Endothelial cell (in vitro differentiated cells): Measurements from ENCODE around the gene RPGRIP1L. TPM values are rescaled to one million over a fixed set of nuclear protein-coding genes. Genes with fewer than 3 reads are reported as not detected.

Experiments used
- DNase-seq: peaks from one replicate; pipeline ENCODE4 v3.0.0; 2021; ENCODE audit warnings: low spot score
- H3K27ac Mint-ChIP-seq: one replicate; pipeline ENCODE4 v1.8.0; 2021; ENCODE audit warnings: mixed read lengths, inconsistent platforms; ENCODE audit not compliant: unreplicated experiment
- H3K27me3 Mint-ChIP-seq: one replicate; pipeline ENCODE4 v1.8.0; 2021; ENCODE audit warnings: mild to moderate bottlenecking, moderate library complexity, mixed read lengths, inconsistent platforms; ENCODE audit not compliant: unreplicated experiment
- H3K36me3 Mint-ChIP-seq: one replicate; pipeline ENCODE4 v1.8.0; 2021; ENCODE audit warnings: mild to moderate bottlenecking, low read depth, mixed read lengths, inconsistent platforms; ENCODE audit not compliant: unreplicated experiment
- H3K4me1 Mint-ChIP-seq: one replicate; pipeline ENCODE4 v1.8.0; 2021; ENCODE audit warnings: mild to moderate bottlenecking, mixed read lengths, inconsistent platforms; ENCODE audit not compliant: unreplicated experiment
- H3K4me3 Mint-ChIP-seq: one replicate; pipeline ENCODE4 v1.8.0; 2021; ENCODE audit warnings: mild to moderate bottlenecking, mixed read lengths, inconsistent platforms; ENCODE audit not compliant: unreplicated experiment
- H3K9me3 Mint-ChIP-seq: one replicate; pipeline ENCODE4 v1.8.0; 2021; ENCODE audit warnings: mixed read lengths, inconsistent platforms; ENCODE audit not compliant: unreplicated experiment
- total RNA-seq: library from RNA; stranded (reverse); fragmentation: NEBNext Ultra II Directional; extraction: Animal tissue kit (Norgen Biotek cat#: 25700); gene quantifications from one replicate; pipeline ENCODE4 v1.2.1, GENCODE V29; 2021; ENCODE audit not compliant: unreplicated experiment
- TF ChIP-seq, protein P1 (sequence below): fragments of 200-600 bp; sonication (generic); IDR thresholded peaks from one replicate; pipeline ENCODE4 v1.5.0; 2021; ENCODE audit warnings: antibody characterized with exemption; ENCODE audit not compliant: unreplicated experiment

The RPGRIP1L gene
- total RNA-seq, 1 donor from 2014 or later: 9.0 TPM

GRCh38 chr16:53678756-53679343 is 24.8 kb downstream of the RPGRIP1L start:
- DNase-seq: no peak
- Mint-ChIP-seq H3K4me1 (no peaks in the 10 kb centered on the region), H3K27ac (no peak overlapping the region), H3K9me3 (no peaks in the 10 kb centered on the region), H3K36me3 (no peaks in the 10 kb centered on the region), H3K4me3 (no peak overlapping the region), H3K27me3 (no peaks in the 10 kb centered on the region)
- TF ChIP-seq, protein P1, sequence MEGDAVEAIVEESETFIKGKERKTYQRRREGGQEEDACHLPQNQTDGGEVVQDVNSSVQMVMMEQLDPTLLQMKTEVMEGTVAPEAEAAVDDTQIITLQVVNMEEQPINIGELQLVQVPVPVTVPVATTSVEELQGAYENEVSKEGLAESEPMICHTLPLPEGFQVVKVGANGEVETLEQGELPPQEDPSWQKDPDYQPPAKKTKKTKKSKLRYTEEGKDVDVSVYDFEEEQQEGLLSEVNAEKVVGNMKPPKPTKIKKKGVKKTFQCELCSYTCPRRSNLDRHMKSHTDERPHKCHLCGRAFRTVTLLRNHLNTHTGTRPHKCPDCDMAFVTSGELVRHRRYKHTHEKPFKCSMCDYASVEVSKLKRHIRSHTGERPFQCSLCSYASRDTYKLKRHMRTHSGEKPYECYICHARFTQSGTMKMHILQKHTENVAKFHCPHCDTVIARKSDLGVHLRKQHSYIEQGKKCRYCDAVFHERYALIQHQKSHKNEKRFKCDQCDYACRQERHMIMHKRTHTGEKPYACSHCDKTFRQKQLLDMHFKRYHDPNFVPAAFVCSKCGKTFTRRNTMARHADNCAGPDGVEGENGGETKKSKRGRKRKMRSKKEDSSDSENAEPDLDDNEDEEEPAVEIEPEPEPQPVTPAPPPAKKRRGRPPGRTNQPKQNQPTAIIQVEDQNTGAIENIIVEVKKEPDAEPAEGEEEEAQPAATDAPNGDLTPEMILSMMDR: no peak

DNA sequence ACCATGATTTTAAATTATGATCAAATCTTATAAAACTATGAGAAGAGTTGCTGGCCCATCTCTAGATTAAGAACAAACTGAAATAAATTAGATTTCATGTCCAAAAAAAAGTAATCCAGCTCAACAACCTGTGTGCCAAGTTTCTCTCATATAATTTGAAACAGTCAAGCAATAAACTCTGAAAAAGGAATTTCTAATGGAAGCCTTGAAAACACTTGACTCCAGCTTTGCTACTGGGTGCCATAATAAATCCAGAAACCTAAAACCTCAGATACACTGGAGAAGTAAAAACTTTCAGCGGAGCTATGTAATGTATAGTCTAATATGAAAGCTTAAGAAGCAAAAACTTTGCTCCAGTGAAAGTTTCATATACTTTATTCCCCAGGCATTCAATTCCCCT is 25.5 kb downstream of the RPGRIP1L start:
- H3K4me3 Mint-ChIP-seq: no peak overlapping the region
- H3K27ac Mint-ChIP-seq: no peak overlapping the region
- no peaks in the 10 kb centered on the region for H3K9me3 Mint-ChIP-seq
- no peaks in the 10 kb centered on the region for H3K4me1 Mint-ChIP-seq
- TF ChIP-seq, protein P1: no peak
- no peaks in the 10 kb centered on the region for H3K27me3 Mint-ChIP-seq
- no peaks in the 10 kb centered on the region for H3K36me3 Mint-ChIP-seq
- DNase-seq: no peak

DNA sequence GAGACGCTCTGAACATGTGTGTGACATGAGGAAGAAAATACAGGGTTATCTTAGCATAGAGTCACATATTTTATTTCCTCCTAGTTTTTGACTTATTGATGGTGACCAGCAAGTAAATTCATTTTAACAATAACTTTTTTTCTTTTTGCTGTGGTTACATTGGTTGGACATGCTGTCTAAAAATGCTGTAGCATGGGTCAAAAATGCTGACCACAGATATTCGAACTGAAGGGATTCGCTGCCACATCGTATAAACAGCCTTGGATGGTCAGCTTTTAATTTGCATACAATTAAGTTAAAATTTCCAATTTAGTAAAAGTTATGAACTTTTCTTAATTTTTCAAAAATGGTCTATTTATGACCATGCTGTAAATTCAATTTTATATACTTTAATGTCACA is 30.5 kb downstream of the RPGRIP1L start:
- no peak for DNase-seq
- no peaks in the 10 kb centered on the region for H3K4me1 Mint-ChIP-seq
- no peak overlapping the region for H3K27ac Mint-ChIP-seq
- H3K4me3 Mint-ChIP-seq: no peak overlapping the region
- H3K9me3 Mint-ChIP-seq: no peaks in the 10 kb centered on the region
- no peaks in the 10 kb centered on the region for H3K36me3 Mint-ChIP-seq
- TF ChIP-seq, protein P1: no peak
- H3K27me3 Mint-ChIP-seq: no peaks in the 10 kb centered on the region

DNA sequence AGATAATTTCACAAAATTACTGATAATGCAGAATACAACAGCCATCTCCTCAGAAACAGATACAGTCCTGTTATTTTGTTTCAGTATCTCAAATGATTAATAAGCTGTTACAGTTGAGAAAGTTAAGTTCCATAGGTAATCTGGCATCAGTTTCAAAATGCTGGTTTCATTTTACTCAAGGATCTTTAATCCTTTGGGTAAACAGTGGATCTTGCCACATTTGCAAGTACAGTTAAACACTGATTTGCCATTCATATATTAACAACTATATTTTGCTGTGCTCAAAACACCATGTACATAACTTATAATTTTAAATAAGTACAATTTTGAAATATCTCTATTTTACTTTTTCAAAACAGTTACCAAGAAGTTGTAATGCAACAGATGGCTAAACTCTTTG is 31.2 kb downstream of the RPGRIP1L start:
- Mint-ChIP-seq H3K9me3 (no peaks in the 10 kb centered on the region), H3K4me1 (no peaks in the 10 kb centered on the region), H3K36me3 (no peaks in the 10 kb centered on the region), H3K27me3 (no peaks in the 10 kb centered on the region), H3K4me3 (no peak overlapping the region), H3K27ac (no peak overlapping the region)
- TF ChIP-seq, protein P1: no peak
- DNase-seq: no peak

- DNase-seq: no peak
- TF ChIP-seq, protein P1: no peak
Measured at GRCh38 chr16:53668869-53669268, 34.8 kb downstream of the RPGRIP1L start.

More at GRCh38 chr16:53668869-53669268, 34.8 kb downstream of the RPGRIP1L start:
- Mint-ChIP-seq H3K27me3 (no peaks in the 10 kb centered on the region), H3K4me3 (no peak overlapping the region), H3K27ac (no peak overlapping the region), H3K4me1 (no peaks in the 10 kb centered on the region), H3K36me3 (no peaks in the 10 kb centered on the region), H3K9me3 (no peaks in the 10 kb centered on the region)
